ENCODE data around the gene CDC42BPA. TPM values are rescaled to one million over a fixed set of nuclear protein-coding genes. Genes with fewer than 3 reads are reported as not detected.

CDC42BPA gene
- polyA plus RNA-seq, 1 donor from 2014 or later: 22.9 TPM

- Histone ChIP-seq H3K4me3 (ENCODE audit: low read length) (no peak overlapping the region), H3K9me3 (ENCODE audit: low read length) (no peaks in the 10 kb centered on the region), H3K36me3 (ENCODE audit: insufficient read depth, low read length) (peaks cover 3% of the 10 kb centered on the region), H2AFZ (ENCODE audit: low read depth, low read length) (no peak overlapping the region), H4K20me1 (ENCODE audit: insufficient read depth) (no peaks in the 10 kb centered on the region), H3K9ac (ENCODE audit: low read length) (no peak overlapping the region), H3F3A (ENCODE audit: insufficient read depth, low read length, poor library complexity, severe bottlenecking) (no peaks in the 10 kb centered on the region), H3K27me3 (ENCODE audit: insufficient read depth, low read depth, low read length) (no peaks in the 10 kb centered on the region), H3K9me2 (ENCODE audit: insufficient read depth, low read length) (no peaks in the 10 kb centered on the region), H3K27ac (ENCODE audit: low read length) (no peak overlapping the region), H3K4me2 (ENCODE audit: low read length) (no peak overlapping the region), H3K79me2 (replicated peaks; ENCODE audit: insufficient read depth, low read length) (peaks cover 55% of the 10 kb centered on the region)
- TF ChIP-seq SMC3 (conservative IDR thresholded peaks at IDR 0.05; ENCODE audit: poor library complexity) (no peak), TAF1 (IDR thresholded peaks at IDR 0.05; ENCODE audit: low read depth) (no peak), RAD21 (conservative IDR thresholded peaks at IDR 0.05) (no peak), REST (IDR thresholded peaks at IDR 0.05; ENCODE audit: borderline replicate concordance) (no peak), EZH2 (IDR thresholded peaks at IDR 0.05; ENCODE audit: borderline replicate concordance, insufficient read depth, low read length, poor library complexity, severe bottlenecking) (no peak), POLR2AphosphoS5 (IDR thresholded peaks at IDR 0.05) (no peak), MXI1 (conservative IDR thresholded peaks at IDR 0.05; ENCODE audit: poor library complexity, severe bottlenecking) (no peak), EP300 (conservative IDR thresholded peaks at IDR 0.05; ENCODE audit: poor library complexity, severe bottlenecking) (no peak)
- TF ChIP-seq, protein P1, sequence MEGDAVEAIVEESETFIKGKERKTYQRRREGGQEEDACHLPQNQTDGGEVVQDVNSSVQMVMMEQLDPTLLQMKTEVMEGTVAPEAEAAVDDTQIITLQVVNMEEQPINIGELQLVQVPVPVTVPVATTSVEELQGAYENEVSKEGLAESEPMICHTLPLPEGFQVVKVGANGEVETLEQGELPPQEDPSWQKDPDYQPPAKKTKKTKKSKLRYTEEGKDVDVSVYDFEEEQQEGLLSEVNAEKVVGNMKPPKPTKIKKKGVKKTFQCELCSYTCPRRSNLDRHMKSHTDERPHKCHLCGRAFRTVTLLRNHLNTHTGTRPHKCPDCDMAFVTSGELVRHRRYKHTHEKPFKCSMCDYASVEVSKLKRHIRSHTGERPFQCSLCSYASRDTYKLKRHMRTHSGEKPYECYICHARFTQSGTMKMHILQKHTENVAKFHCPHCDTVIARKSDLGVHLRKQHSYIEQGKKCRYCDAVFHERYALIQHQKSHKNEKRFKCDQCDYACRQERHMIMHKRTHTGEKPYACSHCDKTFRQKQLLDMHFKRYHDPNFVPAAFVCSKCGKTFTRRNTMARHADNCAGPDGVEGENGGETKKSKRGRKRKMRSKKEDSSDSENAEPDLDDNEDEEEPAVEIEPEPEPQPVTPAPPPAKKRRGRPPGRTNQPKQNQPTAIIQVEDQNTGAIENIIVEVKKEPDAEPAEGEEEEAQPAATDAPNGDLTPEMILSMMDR (IDR thresholded peaks at IDR 0.05; ENCODE audit: poor library complexity, severe bottlenecking): no peak
Measured at GRCh38 chr1:227295609-227296008, 22.7 kb downstream of the CDC42BPA start.

GRCh38 chr1:227285745-227286144 lies 32.5 kb downstream of the CDC42BPA start:
- H3K9me2 ChIP-seq (ENCODE audit: insufficient read depth, low read length): no peaks in the 10 kb centered on the region
- H3K4me2 ChIP-seq (ENCODE audit: low read length): no peak overlapping the region
- no peak overlapping the region for H3K27ac ChIP-seq (ENCODE audit: low read length)
- no peaks in the 10 kb centered on the region for H4K20me1 ChIP-seq (ENCODE audit: insufficient read depth)
- H3K27me3 ChIP-seq (ENCODE audit: insufficient read depth, low read depth, low read length): no peaks in the 10 kb centered on the region
- H3K9me3 ChIP-seq (ENCODE audit: low read length): peaks cover 4% of the 10 kb centered on the region
- H3F3A ChIP-seq (ENCODE audit: insufficient read depth, low read length, poor library complexity, severe bottlenecking): no peaks in the 10 kb centered on the region
- TF ChIP-seq, protein P1 (IDR thresholded peaks at IDR 0.05; ENCODE audit: poor library complexity, severe bottlenecking): no peak
- no peak for TF ChIP-seq RAD21 (conservative IDR thresholded peaks at IDR 0.05)
- TF ChIP-seq EZH2 (IDR thresholded peaks at IDR 0.05; ENCODE audit: borderline replicate concordance, insufficient read depth, low read length, poor library complexity, severe bottlenecking): no peak
- TF ChIP-seq SMC3 (conservative IDR thresholded peaks at IDR 0.05; ENCODE audit: poor library complexity): no peak
- no peak for TF ChIP-seq TAF1 (IDR thresholded peaks at IDR 0.05; ENCODE audit: low read depth)
- no peak for TF ChIP-seq POLR2AphosphoS5 (IDR thresholded peaks at IDR 0.05)
- TF ChIP-seq EP300 (conservative IDR thresholded peaks at IDR 0.05; ENCODE audit: poor library complexity, severe bottlenecking): no peak
- TF ChIP-seq MXI1 (conservative IDR thresholded peaks at IDR 0.05; ENCODE audit: poor library complexity, severe bottlenecking): no peak
- TF ChIP-seq REST (IDR thresholded peaks at IDR 0.05; ENCODE audit: borderline replicate concordance): no peak
- H3K4me3 ChIP-seq (ENCODE audit: low read length): no peak overlapping the region
- no peak overlapping the region for H3K9ac ChIP-seq (ENCODE audit: low read length)
- H2AFZ ChIP-seq (ENCODE audit: low read depth, low read length): no peak overlapping the region
- H3K36me3 ChIP-seq (ENCODE audit: insufficient read depth, low read length): no peaks in the 10 kb centered on the region
- peaks cover 47% of the 10 kb centered on the region for H3K79me2 ChIP-seq (replicated peaks; ENCODE audit: insufficient read depth, low read length)
